ENCODE data around the gene EPRS1. TPM values are rescaled to one million over a fixed set of nuclear protein-coding genes. Genes with fewer than 3 reads are reported as not detected.

EPRS1 gene
- total and polyA plus RNA-seq, 2 of the 13 experiments (the other 11 are each of a cell fraction or from before 2014, with no cell fraction given): 86.1 to 124 TPM

- TF ChIP-seq NFKB2 (CRISPR knock-in tag; IDR thresholded peaks at IDR 0.05; ENCODE audit: borderline replicate concordance) (peak; percentile 93; the same call in 1 of the 2 replicates), ARNT2 (CRISPR knock-in tag; IDR thresholded peaks at IDR 0.05; ENCODE audit: low read depth) (peak; percentile 82), ZNF335 (CRISPR knock-in tag; IDR thresholded peaks at IDR 0.05) (peak; percentile 69; the same call in 1 of the 2 replicates), STAT5B (CRISPR knock-in tag; IDR thresholded peaks at IDR 0.05) (no peak), ERF (CRISPR knock-in tag; IDR thresholded peaks at IDR 0.05) (peak; percentile 92), ZNF597 (CRISPR knock-in tag; IDR thresholded peaks at IDR 0.05) (no peak), KAT8 (CRISPR knock-in tag; IDR thresholded peaks at IDR 0.05) (peak; percentile 98), ZNF691 (CRISPR knock-in tag; IDR thresholded peaks at IDR 0.05; ENCODE audit: borderline replicate concordance, low read depth) (no peak; the same call in 1 of the 2 replicates), DMAP1 (CRISPR knock-in tag; IDR thresholded peaks at IDR 0.05) (peak; percentile 98), ZNF414 (CRISPR knock-in tag; IDR thresholded peaks at IDR 0.05) (no peak), MBNL3 (CRISPR knock-in tag; conservative IDR thresholded peaks at IDR 0.05) (no peak), NR2F6 (IDR thresholded peaks at IDR 0.05) (no peak), NR2F6 (CRISPR knock-in tag; IDR thresholded peaks at IDR 0.05) (peak; percentile 52; the same call in 1 of the 2 replicates), E2F2 (CRISPR knock-in tag; IDR thresholded peaks at IDR 0.05; ENCODE audit: borderline replicate concordance) (no peak), ARNTL (CRISPR knock-in tag; IDR thresholded peaks at IDR 0.05) (no peak), SCMH1 (CRISPR knock-in tag; IDR thresholded peaks at IDR 0.05; ENCODE audit: borderline replicate concordance) (no peak), ZMYM3 (CRISPR knock-in tag; IDR thresholded peaks at IDR 0.05) (peak; percentile 83), ZNF839 (CRISPR knock-in tag; IDR thresholded peaks at IDR 0.05; ENCODE audit: borderline replicate concordance) (peak; percentile 98; the same call in 1 of the 2 replicates), NCOA2 (CRISPR knock-in tag; IDR thresholded peaks at IDR 0.05) (0 out of 2 replicates have a peak, but pooled peaks have one; percentile 5), GABPB1 (CRISPR knock-in tag; IDR thresholded peaks at IDR 0.05) (peak; percentile 89), ZNF678 (CRISPR knock-in tag; IDR thresholded peaks at IDR 0.05) (no peak), HNRNPL (IDR thresholded peaks at IDR 0.05; ENCODE audit: low read depth, low read length) (no peak), LBX2 (CRISPR knock-in tag; IDR thresholded peaks at IDR 0.05; ENCODE audit: borderline replicate concordance) (0 out of 2 replicates have a peak, but pooled peaks have one; percentile 50), ZNF329 (CRISPR knock-in tag; IDR thresholded peaks at IDR 0.05; ENCODE audit: low read depth) (peak; percentile 91), CENPX (CRISPR knock-in tag; IDR thresholded peaks at IDR 0.05) (no peak), ZFP90 (CRISPR knock-in tag; IDR thresholded peaks at IDR 0.05; ENCODE audit: borderline replicate concordance) (no peak; the same call in 1 of the 2 replicates), NFRKB (IDR thresholded peaks at IDR 0.05) (no peak), ZNF431 (CRISPR knock-in tag; IDR thresholded peaks at IDR 0.05; ENCODE audit: borderline replicate concordance, low read depth) (no peak)
Measured at GRCh38 chr1:220046052-220046930, at the start of gene EPRS1 (continued).
